Tibial nerve (tissue), 4 donors: ENCODE measurements around the gene FGD6.

Source experiments
- CTCF ChIP-seq, 5 experiments: fragments of 200-600 bp in 3 of 5; fragments of 450-650 bp in 2 of 5; sonication (generic) in 3 of 5; IDR thresholded peaks; one replicate each; pipeline ENCODE4 v1.5.1; 2016 to 2019; ENCODE audit warnings: antibody characterized with exemption in 5 of 5, mild to moderate bottlenecking in 3 of 5, moderate library complexity in 2 of 5
- EP300 ChIP-seq, 2 donors: sonication (generic); formaldehyde crosslinking; IDR thresholded peaks; one replicate each; pipeline ENCODE4 v1.6.1; 2017; ENCODE audit warnings: antibody characterized with exemption in 2 of 2, mild to moderate bottlenecking in 1 of 2
- POLR2A ChIP-seq, 2 donors: fragments of 450-650 bp; IDR thresholded peaks; one replicate each; pipeline ENCODE4 v1.6.1; 2017; ENCODE audit warnings: antibody characterized with exemption in 2 of 2, mild to moderate bottlenecking in 2 of 2, moderate library complexity in 2 of 2

- TF ChIP-seq CTCF (IDR thresholded peaks at IDR 0.05) (no peak), EP300 (IDR thresholded peaks at IDR 0.05) (no peak), POLR2A (IDR thresholded peaks at IDR 0.05) (no peak)
These were observed 31.5 kb upstream of the FGD6 start for GRCh38 chr12:95248604-95249360.
